LNCAP (cell line): ENCODE data around the gene UAP1L1.
A peak's percentile ranks its signal among the peaks of the same experiment; 100 is the strongest.

Experiments used
- TF ChIP-seq, protein P1 (sequence below): fragments of 450-650 bp; IDR thresholded peaks from 2 replicates; pipeline ENCODE4 v1.5.1; 2017; ENCODE audit warnings: mild to moderate bottlenecking

The UAP1L1 gene

DNA sequence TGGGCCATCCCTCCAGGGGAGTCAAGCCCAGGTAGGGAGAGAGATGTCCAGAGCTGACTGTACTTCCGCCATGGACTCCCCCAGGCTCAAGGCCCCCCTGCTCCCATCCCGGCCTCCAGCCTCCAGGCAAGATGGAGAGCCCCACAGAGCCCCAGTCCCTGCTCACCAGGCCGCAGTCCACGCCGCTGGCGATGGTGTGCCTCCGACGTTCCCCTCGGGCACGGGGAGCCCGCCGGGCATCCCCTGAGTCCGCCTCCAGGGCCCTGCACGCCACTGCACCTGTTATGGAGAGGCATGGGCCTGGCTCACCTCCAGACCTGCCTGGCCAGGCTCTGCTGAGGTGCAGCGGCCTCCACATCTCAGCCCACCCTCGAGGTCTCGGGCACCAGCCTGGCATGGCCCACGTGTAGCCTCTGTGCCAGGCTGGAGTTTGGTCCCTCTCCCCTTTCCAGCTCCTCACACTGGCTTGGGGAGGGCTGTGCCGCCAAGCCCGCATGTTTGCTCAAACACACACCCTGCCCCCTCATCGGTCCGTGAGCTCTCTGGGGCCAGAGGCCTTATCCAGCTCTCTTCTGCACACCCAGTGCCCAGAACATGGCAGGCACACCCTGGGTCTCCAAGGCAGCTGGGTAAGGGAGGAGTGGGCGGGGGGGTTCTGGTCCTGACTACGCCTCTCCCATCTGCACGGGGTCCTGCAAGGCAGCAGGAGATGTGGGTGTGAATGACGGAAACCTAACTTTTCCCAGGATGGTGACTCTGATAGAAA, 11.0 kb upstream of the UAP1L1 start:
- TF ChIP-seq, protein P1, sequence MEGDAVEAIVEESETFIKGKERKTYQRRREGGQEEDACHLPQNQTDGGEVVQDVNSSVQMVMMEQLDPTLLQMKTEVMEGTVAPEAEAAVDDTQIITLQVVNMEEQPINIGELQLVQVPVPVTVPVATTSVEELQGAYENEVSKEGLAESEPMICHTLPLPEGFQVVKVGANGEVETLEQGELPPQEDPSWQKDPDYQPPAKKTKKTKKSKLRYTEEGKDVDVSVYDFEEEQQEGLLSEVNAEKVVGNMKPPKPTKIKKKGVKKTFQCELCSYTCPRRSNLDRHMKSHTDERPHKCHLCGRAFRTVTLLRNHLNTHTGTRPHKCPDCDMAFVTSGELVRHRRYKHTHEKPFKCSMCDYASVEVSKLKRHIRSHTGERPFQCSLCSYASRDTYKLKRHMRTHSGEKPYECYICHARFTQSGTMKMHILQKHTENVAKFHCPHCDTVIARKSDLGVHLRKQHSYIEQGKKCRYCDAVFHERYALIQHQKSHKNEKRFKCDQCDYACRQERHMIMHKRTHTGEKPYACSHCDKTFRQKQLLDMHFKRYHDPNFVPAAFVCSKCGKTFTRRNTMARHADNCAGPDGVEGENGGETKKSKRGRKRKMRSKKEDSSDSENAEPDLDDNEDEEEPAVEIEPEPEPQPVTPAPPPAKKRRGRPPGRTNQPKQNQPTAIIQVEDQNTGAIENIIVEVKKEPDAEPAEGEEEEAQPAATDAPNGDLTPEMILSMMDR: no peak

DNA sequence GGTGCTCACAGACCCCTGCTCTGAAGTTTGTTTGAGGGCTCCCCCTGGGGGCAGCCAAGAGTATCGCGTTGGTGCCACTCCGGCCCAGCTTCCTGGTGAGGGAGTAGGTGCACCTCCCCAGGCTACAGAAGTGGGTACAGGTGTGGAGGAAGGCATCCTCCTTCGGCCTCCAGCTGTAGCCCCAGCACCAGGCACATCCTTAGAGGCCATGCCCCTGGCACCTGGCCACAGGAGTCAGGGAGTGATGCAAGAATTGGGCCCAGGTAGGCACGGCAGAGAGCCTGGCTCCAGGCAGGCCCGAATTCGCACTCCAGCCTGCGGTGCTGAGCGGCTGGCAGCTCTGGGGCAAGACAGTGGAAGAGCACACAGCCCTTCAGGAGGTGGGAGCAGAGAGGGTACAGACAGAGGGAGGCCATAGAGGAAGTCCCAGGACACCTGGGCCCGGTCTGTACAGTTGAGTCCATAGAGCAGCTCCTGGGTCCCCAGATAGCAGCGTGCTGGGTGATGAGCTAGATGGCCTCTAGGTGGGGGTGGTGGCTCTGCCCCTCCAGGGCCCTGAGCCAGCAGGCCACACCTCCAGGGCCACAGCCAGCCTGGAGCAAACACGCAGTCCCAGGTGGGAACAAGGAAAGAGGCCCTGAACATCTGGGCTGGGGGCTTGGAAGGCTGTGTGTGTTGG, 9.3 kb upstream of the UAP1L1 start:
- TF ChIP-seq, protein P1: peak; percentile 82

DNA sequence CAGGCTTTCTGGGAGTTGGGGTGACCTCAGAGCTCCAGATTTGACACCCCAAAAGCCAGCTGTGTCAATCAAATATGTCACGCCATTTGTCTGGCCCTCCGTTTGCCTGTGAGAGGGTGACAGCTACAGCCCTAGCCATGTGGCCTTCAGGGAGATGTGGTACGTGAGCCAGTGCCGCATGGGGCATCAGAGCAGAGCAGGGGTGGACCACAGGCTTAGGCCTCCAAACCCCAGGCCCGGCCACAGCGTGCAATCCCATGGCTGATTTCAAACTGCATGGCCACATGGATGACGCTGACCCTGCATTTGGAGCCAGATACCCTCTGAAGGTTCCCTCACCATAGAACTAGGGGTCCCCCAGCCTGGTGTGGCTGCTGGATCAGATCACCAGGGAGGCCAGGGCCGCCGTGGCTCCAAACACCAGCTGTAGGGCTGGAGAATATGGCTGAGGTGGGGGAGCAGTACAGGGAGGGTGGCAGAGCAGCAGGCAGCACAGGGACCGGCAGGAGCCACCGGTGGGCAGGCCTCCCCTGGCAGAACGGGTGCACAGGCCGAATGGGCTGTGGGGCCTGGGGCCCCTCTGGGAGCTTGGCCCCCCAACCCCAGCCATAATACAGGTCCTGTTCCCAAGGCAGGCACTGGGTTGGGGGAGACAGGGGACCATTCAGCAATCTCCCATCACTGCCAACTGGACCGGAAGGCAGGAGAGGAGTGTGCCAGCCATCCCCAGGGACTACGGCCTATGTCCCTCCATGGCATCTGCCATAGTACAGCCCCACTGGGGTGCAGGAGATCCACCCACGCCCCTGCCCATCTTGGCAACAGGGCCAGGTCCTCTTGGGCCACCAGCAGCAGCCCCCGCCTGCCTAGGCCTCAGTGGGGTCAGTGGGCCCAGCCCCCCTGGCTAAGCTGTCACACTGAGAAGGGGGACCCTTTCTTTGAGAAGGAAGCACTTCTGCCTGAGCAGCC, 8.5 kb upstream of the UAP1L1 start:
- TF ChIP-seq, protein P1: no peak

DNA sequence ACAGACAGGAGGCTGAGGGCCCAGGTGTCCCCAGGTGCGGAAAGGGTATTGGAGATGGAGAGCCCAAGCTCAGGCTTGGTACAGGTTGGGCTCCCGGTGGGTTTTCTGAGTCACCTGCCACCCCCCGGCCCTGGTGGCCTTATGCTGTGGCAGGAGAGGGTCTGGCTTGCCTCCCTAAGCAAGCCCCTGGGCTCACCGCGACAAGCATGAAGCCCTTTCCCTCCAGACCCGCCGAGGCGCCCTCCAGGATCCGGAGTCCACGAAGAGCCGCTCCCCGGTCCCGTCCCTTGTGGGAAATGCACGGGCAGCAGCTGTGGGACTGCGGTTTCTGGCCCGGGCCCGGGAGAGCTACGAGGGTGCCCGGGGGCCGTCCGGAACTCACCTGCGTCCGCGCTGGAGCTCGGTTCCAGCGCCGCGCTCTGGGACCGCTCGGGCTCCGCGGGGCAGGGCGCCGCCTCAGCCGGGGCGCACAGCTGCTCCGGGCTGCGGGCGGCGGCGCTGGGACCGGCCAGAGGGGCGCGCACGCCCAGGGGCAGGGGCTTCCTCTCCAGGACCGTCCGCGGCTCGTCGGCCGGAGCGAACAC, 7.7 kb upstream of the UAP1L1 start:
- TF ChIP-seq, protein P1: no peak; the same call in 1 of the 2 replicates

DNA sequence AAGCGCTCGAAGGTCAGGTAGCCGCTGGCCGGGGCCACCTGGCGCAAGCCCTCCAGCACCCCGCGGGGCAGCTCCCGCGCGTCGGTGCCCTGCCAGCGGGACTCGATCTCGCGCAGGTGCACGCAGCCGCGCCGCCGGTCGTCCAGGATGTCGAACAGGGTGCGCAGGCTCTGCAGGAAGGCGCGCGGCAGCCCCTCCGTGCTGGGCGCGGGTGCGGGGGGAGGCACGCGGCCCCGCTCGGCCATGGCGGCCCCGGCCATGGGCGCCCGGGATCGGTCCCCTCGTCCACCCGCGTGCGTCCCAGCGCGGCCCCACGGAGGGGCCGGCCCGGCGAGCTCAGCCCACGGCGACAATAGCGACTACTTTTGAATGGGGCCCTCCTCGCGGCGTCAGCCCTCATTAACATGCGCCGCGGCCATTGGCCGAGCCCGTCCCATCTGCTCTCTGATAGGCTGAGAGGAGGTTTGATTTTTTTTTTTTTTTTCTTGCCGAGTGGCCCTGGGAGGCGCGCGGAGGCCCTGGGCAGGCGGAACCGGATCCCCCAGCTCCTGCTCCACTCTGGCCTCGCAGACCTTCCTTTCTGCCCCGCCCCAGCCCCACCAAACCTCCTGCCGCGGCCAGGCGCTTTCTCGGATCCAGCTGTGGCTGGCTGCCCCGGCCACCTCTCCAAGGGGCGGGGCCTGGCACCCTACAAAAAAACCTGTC, 7.0 kb upstream of the UAP1L1 start, which contains the start of gene SAPCD2:
Gene SAPCD2 (minus strand): TSS at position 357 of the 705 bp plus-strand sequence. CDS start 97 bp downstream, at position 260.
- TF ChIP-seq, protein P1: no peak

DNA sequence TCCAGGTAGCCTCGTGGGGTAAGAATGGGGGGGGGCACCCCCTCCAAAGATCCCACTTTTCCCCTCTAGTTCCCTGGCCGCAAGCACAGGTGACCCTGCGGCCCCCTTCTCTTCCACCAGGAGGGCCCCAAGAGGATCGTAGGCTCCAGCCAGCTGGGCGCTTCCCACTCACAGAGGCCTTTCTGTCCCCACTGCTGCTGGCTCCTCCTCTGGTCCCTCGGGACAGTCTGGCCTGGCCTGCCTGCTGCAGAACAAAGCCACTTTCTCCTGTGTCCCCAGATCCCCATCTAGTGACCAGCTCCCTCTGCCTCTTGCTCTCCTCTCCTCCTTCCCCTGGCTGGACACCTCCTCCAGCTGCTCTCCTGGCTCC, 6.4 kb upstream of the UAP1L1 start:
- TF ChIP-seq, protein P1: no peak
